ENCODE data around the gene ABCB1. TPM values are rescaled to one million over a fixed set of nuclear protein-coding genes. Genes with fewer than 3 reads are reported as not detected.

Gene ABCB1
- total and polyA plus RNA-seq, 2 of the 13 experiments (the other 11 are each of a cell fraction or from before 2014, with no cell fraction given), result 42.8 to 52.6 TPM

GRCh38 chr7:87510411-87510875 is 90.2 kb downstream of the ABCB1 start:
- Histone ChIP-seq H3K9ac (ENCODE audit: insufficient read depth, low read depth, low read length) (no peak overlapping the region), H3K36me3 (replicated peaks in 1 of 2; ENCODE audit: control insufficient read depth in 1 of 2, insufficient read depth in 2 of 2, low read length in 2 of 2) (peaks cover 4 to 45% of the 10 kb centered on the region in 2 experiments; a peak in 4 of 5 replicates), H2AFZ (ENCODE audit: low read length) (no peak overlapping the region), H3K79me2 (ENCODE audit: insufficient read depth, low read length) (no peaks in the 10 kb centered on the region), H3K4me1 (ENCODE audit: insufficient read depth, low read length) (peaks cover 6% of the 10 kb centered on the region), H4K20me1 (ENCODE audit: insufficient read depth, low read length) (no peaks in the 10 kb centered on the region), H3K27me3 (ENCODE audit: control insufficient read depth in 1 of 2, insufficient read depth in 2 of 2, low read length in 2 of 2) (no peaks in the 10 kb centered on the region), H3K9me3 (ENCODE audit: low read length) (no peaks in the 10 kb centered on the region), H3K4me2 (ENCODE audit: low read depth, low read length) (no peak overlapping the region), H3K4me3 (replicated peaks in 1 of 3; ENCODE audit: insufficient read depth in 1 of 3, low read depth in 2 of 3, low read length in 3 of 3) (no peak overlapping the region), H3K27ac (ENCODE audit: extremely low read length, insufficient read depth, low read length) (no peak overlapping the region)
- DNase-seq (ENCODE audit: low spot score), result no peak
- ChIA-PET CTCF (ENCODE audit: low intra/inter-chr PET ratio, low total read pairs) (no interaction called here), POLR2A (no interaction called here)
- no TSS peak for BruUV-seq (replicated peaks)
- in situ Hi-C loops (cut with HindIII; ENCODE audit: extremely low pct_ligation_motif_present, low pct_unique_long_range_greater_than_20kb) (no loop called here), intact Hi-C loops (cut with micrococcal nuclease; ENCODE audit: unreplicated experiment) (no loop called here)
- TF ChIP-seq DPF2 (CRISPR knock-in tag; IDR thresholded peaks at IDR 0.05; ENCODE audit: borderline replicate concordance, low read depth) (no peak), BRCA1 (CRISPR knock-in tag; IDR thresholded peaks at IDR 0.05) (no peak), MED8 (CRISPR knock-in tag; IDR thresholded peaks at IDR 0.05; ENCODE audit: insufficient replicate concordance) (no peak)
- TF ChIP-seq, protein P1, sequence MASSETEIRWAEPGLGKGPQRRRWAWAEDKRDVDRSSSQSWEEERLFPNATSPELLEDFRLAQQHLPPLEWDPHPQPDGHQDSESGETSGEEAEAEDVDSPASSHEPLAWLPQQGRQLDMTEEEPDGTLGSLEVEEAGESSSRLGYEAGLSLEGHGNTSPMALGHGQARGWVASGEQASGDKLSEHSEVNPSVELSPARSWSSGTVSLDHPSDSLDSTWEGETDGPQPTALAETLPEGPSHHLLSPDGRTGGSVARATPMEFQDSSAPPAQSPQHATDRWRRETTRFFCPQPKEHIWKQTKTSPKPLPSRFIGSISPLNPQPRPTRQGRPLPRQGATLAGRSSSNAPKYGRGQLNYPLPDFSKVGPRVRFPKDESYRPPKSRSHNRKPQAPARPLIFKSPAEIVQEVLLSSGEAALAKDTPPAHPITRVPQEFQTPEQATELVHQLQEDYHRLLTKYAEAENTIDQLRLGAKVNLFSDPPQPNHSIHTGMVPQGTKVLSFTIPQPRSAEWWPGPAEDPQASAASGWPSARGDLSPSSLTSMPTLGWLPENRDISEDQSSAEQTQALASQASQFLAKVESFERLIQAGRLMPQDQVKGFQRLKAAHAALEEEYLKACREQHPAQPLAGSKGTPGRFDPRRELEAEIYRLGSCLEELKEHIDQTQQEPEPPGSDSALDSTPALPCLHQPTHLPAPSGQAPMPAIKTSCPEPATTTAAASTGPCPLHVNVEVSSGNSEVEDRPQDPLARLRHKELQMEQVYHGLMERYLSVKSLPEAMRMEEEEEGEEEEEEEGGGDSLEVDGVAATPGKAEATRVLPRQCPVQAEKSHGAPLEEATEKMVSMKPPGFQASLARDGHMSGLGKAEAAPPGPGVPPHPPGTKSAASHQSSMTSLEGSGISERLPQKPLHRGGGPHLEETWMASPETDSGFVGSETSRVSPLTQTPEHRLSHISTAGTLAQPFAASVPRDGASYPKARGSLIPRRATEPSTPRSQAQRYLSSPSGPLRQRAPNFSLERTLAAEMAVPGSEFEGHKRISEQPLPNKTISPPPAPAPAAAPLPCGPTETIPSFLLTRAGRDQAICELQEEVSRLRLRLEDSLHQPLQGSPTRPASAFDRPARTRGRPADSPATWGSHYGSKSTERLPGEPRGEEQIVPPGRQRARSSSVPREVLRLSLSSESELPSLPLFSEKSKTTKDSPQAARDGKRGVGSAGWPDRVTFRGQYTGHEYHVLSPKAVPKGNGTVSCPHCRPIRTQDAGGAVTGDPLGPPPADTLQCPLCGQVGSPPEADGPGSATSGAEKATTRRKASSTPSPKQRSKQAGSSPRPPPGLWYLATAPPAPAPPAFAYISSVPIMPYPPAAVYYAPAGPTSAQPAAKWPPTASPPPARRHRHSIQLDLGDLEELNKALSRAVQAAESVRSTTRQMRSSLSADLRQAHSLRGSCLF (CRISPR knock-in tag; IDR thresholded peaks at IDR 0.05; ENCODE audit: borderline replicate concordance), result no peak
- 89% methylated on average over 1 of the region's 1 CpG for WGBS (ENCODE audit: low lambda C conversion rate)
- ATAC-seq, result no peak
- FAIRE-seq, result no peak
